Measurements from ENCODE around the gene FAT4. TPM values are rescaled to one million over a fixed set of nuclear protein-coding genes. Genes with fewer than 3 reads are reported as not detected.
A peak's percentile ranks its signal among the peaks of the same experiment; 100 is the strongest.

FAT4 gene
- total RNA-seq, 1 donor from 2014 or later: 9.8 TPM

DNA sequence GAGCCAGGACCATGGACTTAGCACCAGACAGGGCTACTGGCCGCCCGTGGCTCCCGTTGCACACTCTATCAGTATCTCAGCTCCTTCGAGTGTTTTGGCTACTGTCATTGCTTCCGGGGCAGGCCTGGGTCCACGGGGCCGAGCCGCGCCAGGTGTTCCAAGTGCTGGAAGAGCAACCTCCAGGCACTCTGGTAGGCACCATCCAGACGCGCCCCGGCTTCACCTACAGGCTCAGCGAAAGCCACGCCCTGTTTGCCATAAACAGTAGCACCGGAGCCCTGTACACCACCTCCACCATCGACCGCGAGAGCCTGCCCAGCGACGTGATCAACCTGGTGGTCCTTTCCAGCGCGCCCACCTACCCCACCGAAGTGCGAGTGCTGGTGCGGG, 1.6 kb downstream of the FAT4 start:
- peak overlapping the region; percentile 73 to 91 for H3K4me3 ChIP-seq
- no peaks in the 10 kb centered on the region for H3K27me3 ChIP-seq
- no peaks in the 10 kb centered on the region for H3K36me3 ChIP-seq
- H3K9me3 ChIP-seq: no peaks in the 10 kb centered on the region
- H3K4me1 ChIP-seq: peaks cover 46% of the 10 kb centered on the region
- peak overlapping the region; percentile 89 for H3K27ac ChIP-seq
- intact Hi-C loops (cut with DNase I): loop anchor here (10.0 kb wide), 1 partner anchor 418 kb away; no protein-coding TSS in a partner anchor
- TF ChIP-seq POLR2AphosphoS5 (IDR thresholded peaks at IDR 0.05; ENCODE audit: insufficient read depth in 1 of 2, low read depth in 1 of 2) (no peak), POLR2A (IDR thresholded peaks at IDR 0.05) (no peak)
- TF ChIP-seq, protein P1, sequence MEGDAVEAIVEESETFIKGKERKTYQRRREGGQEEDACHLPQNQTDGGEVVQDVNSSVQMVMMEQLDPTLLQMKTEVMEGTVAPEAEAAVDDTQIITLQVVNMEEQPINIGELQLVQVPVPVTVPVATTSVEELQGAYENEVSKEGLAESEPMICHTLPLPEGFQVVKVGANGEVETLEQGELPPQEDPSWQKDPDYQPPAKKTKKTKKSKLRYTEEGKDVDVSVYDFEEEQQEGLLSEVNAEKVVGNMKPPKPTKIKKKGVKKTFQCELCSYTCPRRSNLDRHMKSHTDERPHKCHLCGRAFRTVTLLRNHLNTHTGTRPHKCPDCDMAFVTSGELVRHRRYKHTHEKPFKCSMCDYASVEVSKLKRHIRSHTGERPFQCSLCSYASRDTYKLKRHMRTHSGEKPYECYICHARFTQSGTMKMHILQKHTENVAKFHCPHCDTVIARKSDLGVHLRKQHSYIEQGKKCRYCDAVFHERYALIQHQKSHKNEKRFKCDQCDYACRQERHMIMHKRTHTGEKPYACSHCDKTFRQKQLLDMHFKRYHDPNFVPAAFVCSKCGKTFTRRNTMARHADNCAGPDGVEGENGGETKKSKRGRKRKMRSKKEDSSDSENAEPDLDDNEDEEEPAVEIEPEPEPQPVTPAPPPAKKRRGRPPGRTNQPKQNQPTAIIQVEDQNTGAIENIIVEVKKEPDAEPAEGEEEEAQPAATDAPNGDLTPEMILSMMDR (IDR thresholded peaks at IDR 0.05): no peak
- no peak for DNase-seq (ENCODE audit: extremely low spot score in 2 of 2)

DNA sequence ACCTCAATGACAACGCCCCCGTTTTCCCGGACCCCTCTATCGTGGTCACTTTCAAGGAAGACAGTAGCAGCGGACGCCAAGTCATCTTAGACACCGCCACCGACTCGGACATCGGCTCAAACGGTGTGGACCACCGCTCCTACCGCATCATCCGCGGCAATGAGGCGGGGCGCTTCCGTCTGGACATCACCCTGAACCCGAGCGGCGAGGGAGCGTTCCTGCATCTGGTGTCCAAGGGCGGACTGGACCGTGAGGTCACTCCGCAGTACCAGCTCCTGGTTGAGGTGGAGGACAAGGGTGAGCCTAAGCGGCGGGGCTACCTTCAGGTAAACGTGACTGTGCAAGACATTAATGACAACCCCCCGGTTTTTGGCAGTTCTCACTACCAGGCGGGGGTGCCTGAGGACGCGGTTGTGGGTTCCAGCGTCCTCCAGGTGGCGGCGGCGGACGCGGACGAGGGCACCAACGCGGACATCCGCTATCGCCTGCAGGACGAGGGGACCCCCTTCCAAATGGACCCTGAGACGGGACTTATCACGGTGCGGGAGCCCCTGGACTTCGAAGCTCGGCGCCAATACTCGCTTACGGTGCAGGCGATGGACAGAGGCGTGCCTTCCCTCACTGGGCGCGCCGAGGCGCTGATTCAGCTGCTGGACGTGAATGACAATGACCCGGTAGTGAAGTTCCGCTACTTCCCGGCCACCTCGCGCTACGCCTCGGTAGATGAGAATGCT, 2.2 kb downstream of the FAT4 start:
- intact Hi-C loops (cut with DNase I): loop anchor here (10.0 kb wide), 1 partner anchor 418 kb away; no protein-coding TSS in a partner anchor
- H3K4me1 ChIP-seq: peaks cover 52% of the 10 kb centered on the region
- H3K27me3 ChIP-seq: no peaks in the 10 kb centered on the region
- H3K4me3 ChIP-seq: peak overlapping the region; percentile 73 to 91
- peak overlapping the region; percentile 89 for H3K27ac ChIP-seq
- TF ChIP-seq, protein P1 (IDR thresholded peaks at IDR 0.05): no peak
- TF ChIP-seq POLR2AphosphoS5 (IDR thresholded peaks at IDR 0.05; ENCODE audit: insufficient read depth in 1 of 2, low read depth in 1 of 2) (peak in 1 of 2 donors; percentile 45), POLR2A (IDR thresholded peaks at IDR 0.05) (no peak)
- H3K9me3 ChIP-seq: no peaks in the 10 kb centered on the region
- no peak for DNase-seq (ENCODE audit: extremely low spot score in 2 of 2)
- H3K36me3 ChIP-seq: no peaks in the 10 kb centered on the region

DNA sequence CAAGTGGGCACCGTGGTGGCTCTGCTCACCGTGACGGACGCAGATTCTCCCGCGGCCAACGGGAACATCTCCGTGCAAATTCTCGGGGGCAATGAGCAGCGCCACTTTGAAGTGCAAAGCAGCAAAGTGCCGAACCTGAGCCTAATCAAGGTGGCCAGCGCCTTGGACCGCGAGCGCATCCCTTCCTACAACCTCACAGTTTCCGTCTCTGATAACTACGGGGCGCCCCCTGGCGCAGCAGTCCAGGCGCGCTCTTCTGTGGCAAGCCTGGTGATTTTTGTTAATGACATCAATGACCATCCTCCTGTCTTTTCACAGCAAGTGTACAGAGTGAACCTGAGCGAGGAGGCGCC, 2.7 kb downstream of the FAT4 start:
- no peaks in the 10 kb centered on the region for H3K36me3 ChIP-seq
- no peak for DNase-seq (ENCODE audit: extremely low spot score in 2 of 2)
- peak overlapping the region; percentile 73 to 91 for H3K4me3 ChIP-seq
- H3K27ac ChIP-seq: no peak overlapping the region
- intact Hi-C loops (cut with DNase I): loop anchor here (10.0 kb wide), 1 partner anchor 417 kb away; no protein-coding TSS in a partner anchor
- TF ChIP-seq POLR2AphosphoS5 (IDR thresholded peaks at IDR 0.05; ENCODE audit: insufficient read depth in 1 of 2, low read depth in 1 of 2): no peak
- TF ChIP-seq, protein P1 (IDR thresholded peaks at IDR 0.05): peak in 1 of 3 experiments; percentile 19
- H3K27me3 ChIP-seq: no peaks in the 10 kb centered on the region
- H3K4me1 ChIP-seq: peaks cover 57% of the 10 kb centered on the region
- no peaks in the 10 kb centered on the region for H3K9me3 ChIP-seq

DNA sequence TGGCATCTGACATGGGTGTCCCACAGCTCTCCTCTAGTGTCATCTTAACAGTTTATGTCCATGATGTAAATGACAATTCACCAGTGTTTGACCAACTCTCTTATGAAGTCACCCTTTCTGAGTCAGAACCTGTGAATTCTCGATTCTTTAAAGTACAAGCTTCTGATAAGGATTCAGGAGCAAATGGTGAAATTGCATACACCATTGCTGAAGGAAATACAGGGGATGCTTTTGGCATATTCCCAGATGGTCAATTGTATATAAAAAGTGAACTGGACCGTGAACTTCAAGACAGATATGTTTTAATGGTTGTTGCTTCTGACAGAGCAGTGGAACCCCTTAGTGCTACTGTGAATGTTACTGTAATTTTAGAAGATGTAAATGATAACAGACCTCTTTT, 4.6 kb downstream of the FAT4 start:
- Histone ChIP-seq H3K27me3 (no peaks in the 10 kb centered on the region), H3K27ac (no peak overlapping the region), H3K36me3 (no peaks in the 10 kb centered on the region), H3K9me3 (no peaks in the 10 kb centered on the region), H3K4me1 (peaks cover 54% of the 10 kb centered on the region), H3K4me3 (no peak overlapping the region)
- no peak for DNase-seq (ENCODE audit: extremely low spot score in 2 of 2)
- intact Hi-C loops (cut with DNase I): loop anchor here (10.0 kb wide), 1 partner anchor 415 kb away; no protein-coding TSS in a partner anchor
- TF ChIP-seq, protein P1 (IDR thresholded peaks at IDR 0.05): no peak
- TF ChIP-seq POLR2A (IDR thresholded peaks at IDR 0.05): no peak
- no peak for TF ChIP-seq POLR2AphosphoS5 (IDR thresholded peaks at IDR 0.05; ENCODE audit: insufficient read depth in 1 of 2, low read depth in 1 of 2)

Data from vagina (tissue), 2 donors.